Adipocyte (in vitro differentiated cells): Measurements from ENCODE around the gene C1GALT1.
"Not testable (repeated sequence)": the region's sequence is repeated elsewhere in the genome, so short reads cannot be mapped to it uniquely, and the experiment has no call there.

Experiments used
- DNase-seq: peaks from one replicate; pipeline ENCODE4 v3.0.0-alpha.2; 2015; ENCODE audit warnings: low read depth
- H3K27me3 ChIP-seq: replicated peaks from 2 replicates; pipeline ENCODE4 v1.7.0; 2013; ENCODE audit warnings: mild to moderate bottlenecking, low read length, moderate library complexity; ENCODE audit not compliant: control insufficient read depth, insufficient read depth
- H3K36me3 ChIP-seq: 2 replicates; pipeline ENCODE4 v1.7.0; 2013; ENCODE audit warnings: low read length, mild to moderate bottlenecking, moderate library complexity; ENCODE audit not compliant: control insufficient read depth, insufficient read depth, severe bottlenecking
- H3K4me1 ChIP-seq: 2 replicates; pipeline ENCODE4 v1.7.0; 2013; ENCODE audit warnings: mild to moderate bottlenecking, low read length, moderate library complexity; ENCODE audit not compliant: control insufficient read depth, insufficient read depth
- H3K4me3 ChIP-seq: 2 replicates; pipeline ENCODE4 v1.7.0; 2013; ENCODE audit warnings: mild to moderate bottlenecking, low read length, moderate library complexity
- H3K9ac ChIP-seq: 2 replicates; pipeline ENCODE4 v1.7.0; 2013; ENCODE audit warnings: mild to moderate bottlenecking, low read length, moderate library complexity
- H3K9me3 ChIP-seq: 2 replicates; pipeline ENCODE4 v1.7.0; 2013; ENCODE audit warnings: mild to moderate bottlenecking, low read length, moderate library complexity; ENCODE audit not compliant: control insufficient read depth

C1GALT1 gene

DNA sequence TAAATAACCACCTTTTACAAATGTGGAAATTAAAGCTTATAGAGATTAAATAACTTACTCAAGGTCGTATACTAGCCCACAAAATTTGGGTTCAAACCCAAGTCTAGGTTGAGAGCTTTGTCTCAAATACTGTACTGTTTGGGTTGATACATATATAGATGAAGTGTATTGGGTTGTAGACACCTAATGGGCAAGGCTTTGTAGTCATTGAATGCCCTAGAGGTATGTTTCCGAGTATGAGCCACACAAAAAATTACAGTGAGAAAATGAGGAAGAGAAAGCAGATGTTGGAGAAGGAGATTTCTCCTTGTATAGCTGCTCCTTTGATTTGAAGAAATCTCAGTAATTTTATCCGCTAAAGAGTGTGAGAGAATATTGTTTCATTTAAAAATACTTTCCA lies 60.6 kb downstream of the C1GALT1 start:
- Histone ChIP-seq H3K9ac (no peak overlapping the region), H3K4me3 (no peak overlapping the region), H3K36me3 (peaks cover 47% of the 10 kb centered on the region), H3K4me1 (peaks cover 14% of the 10 kb centered on the region), H3K27me3 (no peaks in the 10 kb centered on the region), H3K9me3 (no peaks in the 10 kb centered on the region)
- DNase-seq: no peak

GRCh38 chr7:7245233-7245632 lies 62.9 kb downstream of the C1GALT1 start:
- H3K4me3 ChIP-seq, H3K9ac ChIP-seq, DNase-seq, H3K27me3 ChIP-seq, H3K9me3 ChIP-seq: not testable (repeated sequence)
- Histone ChIP-seq H3K36me3 (peaks cover 24% of the 10 kb centered on the region), H3K4me1 (peaks cover 14% of the 10 kb centered on the region)

DNA sequence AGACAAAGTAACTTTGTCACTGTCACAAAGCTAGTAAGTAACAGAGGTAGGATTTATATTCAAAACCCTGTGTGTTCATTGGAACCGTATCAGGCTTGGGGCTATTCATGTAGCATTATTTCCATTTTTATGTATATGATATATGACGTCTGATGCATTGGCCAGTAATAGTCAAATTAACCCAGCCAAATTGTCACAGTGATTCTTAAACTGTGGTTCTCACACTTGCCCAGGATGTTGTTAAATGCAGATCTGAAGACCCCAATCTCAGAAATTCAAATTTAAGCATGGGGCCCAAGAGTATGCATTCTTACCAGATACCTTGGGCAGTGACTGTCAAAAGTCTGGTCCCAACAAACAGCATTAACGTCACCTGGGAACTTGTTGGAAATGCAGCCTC lies 63.9 kb downstream of the C1GALT1 start:
- H3K4me3 ChIP-seq: no peak overlapping the region
- no peak for DNase-seq
- no peaks in the 10 kb centered on the region for H3K9me3 ChIP-seq
- no peaks in the 10 kb centered on the region for H3K27me3 ChIP-seq
- peaks cover 24% of the 10 kb centered on the region for H3K36me3 ChIP-seq
- peaks cover 14% of the 10 kb centered on the region for H3K4me1 ChIP-seq
- no peak overlapping the region for H3K9ac ChIP-seq

DNA sequence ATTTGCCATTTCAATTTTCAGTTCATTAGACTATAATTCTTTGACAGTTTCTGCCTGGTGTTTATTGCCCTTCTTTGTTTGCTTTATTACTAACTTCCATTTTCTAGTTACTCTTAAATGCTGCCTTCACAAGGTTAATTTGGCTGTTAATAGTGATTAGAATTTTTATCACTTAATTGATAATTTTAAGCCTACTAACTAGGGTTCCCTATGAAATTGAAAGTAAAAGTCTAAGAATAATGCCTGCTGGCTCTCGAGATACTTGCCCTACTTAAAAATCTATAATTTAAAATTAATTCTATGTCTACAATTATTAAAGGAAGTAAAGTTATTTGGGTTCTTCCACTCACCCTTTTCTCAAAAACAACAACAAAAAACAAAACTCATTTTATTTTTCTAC lies 65.3 kb downstream of the C1GALT1 start:
- H3K27me3 ChIP-seq: no peaks in the 10 kb centered on the region

DNA sequence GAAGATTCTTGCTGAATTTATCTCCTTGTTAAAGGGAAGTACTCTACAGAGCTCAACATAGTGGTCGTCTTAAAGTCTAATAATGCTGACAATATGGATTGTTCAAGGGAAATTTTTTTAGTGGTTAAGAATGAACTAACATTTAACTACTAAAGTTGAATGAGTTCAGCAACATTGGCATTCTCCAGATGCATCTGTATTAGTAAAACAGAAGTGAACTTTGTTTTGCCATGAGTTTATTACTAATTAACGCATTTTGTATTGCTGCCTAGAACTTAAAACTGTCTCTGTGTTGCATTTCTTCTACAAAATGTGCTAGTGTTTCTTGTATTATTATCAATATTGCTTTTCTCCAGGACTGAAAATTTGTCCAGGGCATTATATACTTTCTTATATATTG lies 67.5 kb downstream of the C1GALT1 start:
- H3K36me3 ChIP-seq: peaks cover 12% of the 10 kb centered on the region
- H3K4me1 ChIP-seq: peaks cover 7% of the 10 kb centered on the region
- H3K9ac ChIP-seq: no peak overlapping the region
- no peaks in the 10 kb centered on the region for H3K9me3 ChIP-seq
- no peak for DNase-seq
- no peak overlapping the region for H3K4me3 ChIP-seq
- no peaks in the 10 kb centered on the region for H3K27me3 ChIP-seq

More for the DNA sequence above, 65.3 kb downstream of the C1GALT1 start:
- Histone ChIP-seq H3K9ac (peak overlapping the region; percentile 61), H3K4me1 (peaks cover 14% of the 10 kb centered on the region), H3K9me3 (no peaks in the 10 kb centered on the region), H3K36me3 (peaks cover 26% of the 10 kb centered on the region), H3K4me3 (peak overlapping the region; percentile 66)
- no peak for DNase-seq

- H3K9ac ChIP-seq: no peak overlapping the region
- no peaks in the 10 kb centered on the region for H3K9me3 ChIP-seq
- DNase-seq: no peak
- no peak overlapping the region for H3K4me3 ChIP-seq
- no peaks in the 10 kb centered on the region for H3K27me3 ChIP-seq
- peaks cover 17% of the 10 kb centered on the region for H3K36me3 ChIP-seq
- peaks cover 7% of the 10 kb centered on the region for H3K4me1 ChIP-seq
Observed at GRCh38 chr7:7251742-7252141, 69.4 kb downstream of the C1GALT1 start.

GRCh38 chr7:7254319-7254718 lies 72.0 kb downstream of the C1GALT1 start:
- peaks cover 24% of the 10 kb centered on the region for H3K36me3 ChIP-seq
- no peaks in the 10 kb centered on the region for H3K9me3 ChIP-seq
- H3K4me1 ChIP-seq: no peaks in the 10 kb centered on the region
- no peaks in the 10 kb centered on the region for H3K27me3 ChIP-seq
- H3K4me3 ChIP-seq: no peak overlapping the region
- DNase-seq: no peak
- no peak overlapping the region for H3K9ac ChIP-seq

GRCh38 chr7:7254908-7255307 lies 72.6 kb downstream of the C1GALT1 start:
- peaks cover 24% of the 10 kb centered on the region for H3K36me3 ChIP-seq

DNA sequence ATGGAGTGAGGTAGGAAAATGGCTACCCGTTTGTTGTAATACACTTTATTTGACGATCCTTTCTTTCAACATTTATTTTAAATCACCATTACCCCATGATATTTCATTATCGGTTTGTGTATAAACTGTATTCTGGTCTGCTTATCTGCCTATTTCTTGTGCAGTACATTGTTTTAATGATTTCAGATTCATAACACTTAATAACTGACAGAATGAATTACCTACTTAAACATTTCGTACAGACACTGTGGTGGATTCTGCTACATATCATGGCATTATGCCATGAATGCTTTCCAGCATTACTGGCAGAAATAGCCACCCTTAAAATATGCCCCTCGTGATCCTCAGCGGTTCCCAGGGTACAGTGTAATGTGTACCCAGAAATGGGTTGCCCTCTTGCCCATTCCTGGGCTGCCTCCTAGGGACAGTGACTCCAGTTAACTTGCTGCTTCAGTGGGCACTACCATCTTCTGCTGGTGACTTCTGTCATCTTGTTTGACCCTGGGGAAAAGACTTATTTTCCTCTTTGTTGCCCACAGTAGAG lies 74.5 kb downstream of the C1GALT1 start:
- Histone ChIP-seq H3K9ac (no peak overlapping the region), H3K27me3 (no peaks in the 10 kb centered on the region), H3K9me3 (no peaks in the 10 kb centered on the region), H3K4me1 (no peaks in the 10 kb centered on the region), H3K4me3 (no peak overlapping the region), H3K36me3 (peaks cover 20% of the 10 kb centered on the region)
- DNase-seq: no peak

More at GRCh38 chr7:7254908-7255307, 72.6 kb downstream of the C1GALT1 start:
- Histone ChIP-seq H3K9me3 (no peaks in the 10 kb centered on the region), H3K4me1 (no peaks in the 10 kb centered on the region), H3K27me3 (no peaks in the 10 kb centered on the region), H3K4me3 (no peak overlapping the region), H3K9ac (no peak overlapping the region)
- no peak for DNase-seq

- Histone ChIP-seq H3K9ac (no peak overlapping the region), H3K9me3 (no peaks in the 10 kb centered on the region), H3K4me3 (no peak overlapping the region), H3K27me3 (no peaks in the 10 kb centered on the region), H3K4me1 (no peaks in the 10 kb centered on the region), H3K36me3 (peaks cover 19% of the 10 kb centered on the region)
- peak; percentile 42 for DNase-seq
Observed at GRCh38 chr7:7257899-7258692, 75.8 kb downstream of the C1GALT1 start.

DNA sequence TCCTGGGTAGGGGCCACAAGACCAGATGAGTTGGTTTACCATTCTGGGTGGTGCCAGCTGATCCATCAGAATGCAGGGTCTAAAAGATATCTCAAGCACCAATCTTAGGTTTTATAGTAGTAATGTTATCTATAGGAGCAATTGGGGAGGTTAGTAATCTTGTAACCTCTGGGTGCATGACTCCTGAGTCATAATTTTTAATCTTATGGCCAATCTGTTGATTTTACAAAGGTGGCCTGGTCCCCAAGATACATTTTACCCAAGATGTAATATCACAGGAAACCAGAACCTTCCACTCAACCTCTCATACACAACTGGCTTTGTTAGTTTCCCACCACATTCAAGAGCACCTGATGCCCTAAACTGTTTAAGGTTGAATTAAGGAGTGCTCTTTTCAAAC lies 79.5 kb downstream of the C1GALT1 start:
- Histone ChIP-seq H3K4me1 (peaks cover 12% of the 10 kb centered on the region), H3K9ac (no peak overlapping the region), H3K4me3 (no peak overlapping the region), H3K27me3 (no peaks in the 10 kb centered on the region), H3K9me3 (no peaks in the 10 kb centered on the region), H3K36me3 (peaks cover 6% of the 10 kb centered on the region)
- no peak for DNase-seq
